EH (cell line): ENCODE measurements around the gene SAMD8.
A peak's percentile ranks its signal among the peaks of the same experiment; 100 is the strongest.
"Not testable (repeated sequence)": the region's sequence is repeated elsewhere in the genome, so short reads cannot be mapped to it uniquely, and the experiment has no call there.

Source experiments
- DNase-seq: peaks from one replicate; pipeline ENCODE4 v3.0.0-alpha.2; 2015; ENCODE audit warnings: low read depth

Gene SAMD8

GRCh38 chr10:75195035-75195763 lies 83.7 kb downstream of the SAMD8 start:
- DNase-seq = peak; percentile 95

- no peak for DNase-seq
These were observed 85.6 kb downstream of the SAMD8 start for GRCh38 chr10:75197066-75197465.

- no peak for DNase-seq
These were observed 86.5 kb downstream of the SAMD8 start for GRCh38 chr10:75197906-75198305.

GRCh38 chr10:75199949-75200348 lies 88.5 kb downstream of the SAMD8 start:
- DNase-seq = not testable (repeated sequence)

- no peak for DNase-seq
These were observed 90.4 kb downstream of the SAMD8 start for GRCh38 chr10:75201793-75202307.

GRCh38 chr10:75202321-75203045 lies 91.0 kb downstream of the SAMD8 start:
- peak; percentile 90 for DNase-seq

GRCh38 chr10:75203046-75203620 lies 91.7 kb downstream of the SAMD8 start:
- DNase-seq = not testable (repeated sequence)

- DNase-seq = no peak
These were observed 92.3 kb downstream of the SAMD8 start for GRCh38 chr10:75203724-75204123.

GRCh38 chr10:75205908-75206307 lies 94.5 kb downstream of the SAMD8 start:
- no peak for DNase-seq

GRCh38 chr10:75206638-75207037 lies 95.2 kb downstream of the SAMD8 start:
- DNase-seq = not testable (repeated sequence)

- DNase-seq = no peak
These were observed 95.8 kb downstream of the SAMD8 start for GRCh38 chr10:75207079-75207856.

- no peak for DNase-seq
These were observed 96.3 kb downstream of the SAMD8 start for GRCh38 chr10:75207857-75208144.

- peak; percentile 71 for DNase-seq
These were observed 96.7 kb downstream of the SAMD8 start for GRCh38 chr10:75208181-75208580.

GRCh38 chr10:75209086-75209920 lies 97.8 kb downstream of the SAMD8 start:
- DNase-seq = no peak

GRCh38 chr10:75209921-75210281 lies 98.4 kb downstream of the SAMD8 start:
- DNase-seq = peak; percentile 88

GRCh38 chr10:75210282-75211006 lies 99.0 kb downstream of the SAMD8 start, which contains the start of gene VDAC2:
TSS of gene VDAC2 (plus strand) at chr10:75210796. CDS start at chr10:75211159, 363 bp downstream.
- DNase-seq = peak; percentile 89

GRCh38 chr10:75211007-75211691 lies 99.7 kb downstream of the SAMD8 start:
- peak; percentile 68 for DNase-seq

- no peak for DNase-seq
These were observed 100.9 kb downstream of the SAMD8 start for GRCh38 chr10:75212343-75212742.

- DNase-seq = no peak
These were observed 108.8 kb downstream of the SAMD8 start for GRCh38 chr10:75220274-75220673.

- DNase-seq = not testable (repeated sequence)
These were observed 110.0 kb downstream of the SAMD8 start for GRCh38 chr10:75221492-75221891.
